ENCODE measurements around the gene ESD.

The ESD gene

GRCh38 chr13:46796515-46797474 is at the start of gene ESD:
TSS of gene ESD (minus strand) at chr13:46797161. CDS start at chr13:46791413, 5,748 bp downstream.
- Histone ChIP-seq H3K27ac (ENCODE audit: low read depth, low read length) (peak within 1 kb of the TSS; percentile 65), H3K27me3 (ENCODE audit: control insufficient read depth, low read length) (no peaks in the 10 kb centered on the region; the same call in 1 of the 2 replicates), H3K4me3 (ENCODE audit: low read length) (peak within 1 kb of the TSS; percentile 95), H3F3A (ENCODE audit: control insufficient read depth, insufficient read depth) (no peaks in the 10 kb centered on the region; the same call in 1 of the 2 replicates), H3K4me2 (ENCODE audit: low read length) (peak within 1 kb of the TSS; percentile 83), H4K20me1 (ENCODE audit: control insufficient read depth, insufficient read depth, low read depth, low read length) (no peaks in the 10 kb centered on the region), H3K9me3 (ENCODE audit: control insufficient read depth, insufficient read depth, low read length) (no peaks in the 10 kb centered on the region), H3K4me1 (ENCODE audit: control insufficient read depth, low read length) (peaks cover 27% of the 10 kb centered on the region), H3K36me3 (ENCODE audit: control insufficient read depth, low read length) (peaks cover 29% of the 10 kb centered on the region), H3K79me2 (ENCODE audit: control insufficient read depth, low read length) (peaks cover 40% of the 10 kb centered on the region), H3K9me2 (replicated peaks; ENCODE audit: control insufficient read depth, low read length) (no peaks in the 10 kb centered on the region)
- no peak for TF ChIP-seq EZH2phosphoT487 (IDR thresholded peaks at IDR 0.05; ENCODE audit: borderline replicate concordance, low read length)
- TF ChIP-seq CTCF (IDR thresholded peaks at IDR 0.05; ENCODE audit: low read depth, low read length, poor library complexity, severe bottlenecking): no peak

- H3K4me1 ChIP-seq (ENCODE audit: control insufficient read depth, low read length): no peaks in the 10 kb centered on the region
Observed at GRCh38 chr13:46846726-46847125, 49.8 kb upstream of the ESD start.

GRCh38 chr13:46845146-46845545 is 48.2 kb upstream of the ESD start:
- H3K36me3 ChIP-seq (ENCODE audit: control insufficient read depth, low read length): no peaks in the 10 kb centered on the region

More at GRCh38 chr13:46846726-46847125, 49.8 kb upstream of the ESD start:
- Histone ChIP-seq H3K27me3 (ENCODE audit: control insufficient read depth, low read length) (peaks cover 4% of the 10 kb centered on the region; the same call in 1 of the 2 replicates), H3K36me3 (ENCODE audit: control insufficient read depth, low read length) (no peaks in the 10 kb centered on the region), H3K27ac (ENCODE audit: low read depth, low read length) (no peak overlapping the region), H3F3A (ENCODE audit: control insufficient read depth, insufficient read depth) (no peaks in the 10 kb centered on the region), H3K9me3 (ENCODE audit: control insufficient read depth, insufficient read depth, low read length) (no peaks in the 10 kb centered on the region), H3K79me2 (ENCODE audit: control insufficient read depth, low read length) (no peaks in the 10 kb centered on the region), H3K4me3 (ENCODE audit: low read length) (no peak overlapping the region), H3K4me2 (ENCODE audit: low read length) (no peak overlapping the region), H4K20me1 (ENCODE audit: control insufficient read depth, insufficient read depth, low read depth, low read length) (no peaks in the 10 kb centered on the region), H3K9me2 (replicated peaks; ENCODE audit: control insufficient read depth, low read length) (no peaks in the 10 kb centered on the region)
- no peak for TF ChIP-seq EZH2phosphoT487 (IDR thresholded peaks at IDR 0.05; ENCODE audit: borderline replicate concordance, low read length)
- no peak for TF ChIP-seq CTCF (IDR thresholded peaks at IDR 0.05; ENCODE audit: low read depth, low read length, poor library complexity, severe bottlenecking)

More at GRCh38 chr13:46845146-46845545, 48.2 kb upstream of the ESD start:
- Histone ChIP-seq H3K79me2 (ENCODE audit: control insufficient read depth, low read length) (no peaks in the 10 kb centered on the region), H3K9me3 (ENCODE audit: control insufficient read depth, insufficient read depth, low read length) (no peaks in the 10 kb centered on the region), H3K4me2 (ENCODE audit: low read length) (no peak overlapping the region), H4K20me1 (ENCODE audit: control insufficient read depth, insufficient read depth, low read depth, low read length) (no peaks in the 10 kb centered on the region), H3K4me3 (ENCODE audit: low read length) (no peak overlapping the region), H3F3A (ENCODE audit: control insufficient read depth, insufficient read depth) (no peaks in the 10 kb centered on the region), H3K27me3 (ENCODE audit: control insufficient read depth, low read length) (peaks cover 5% of the 10 kb centered on the region; the same call in 1 of the 2 replicates), H3K27ac (ENCODE audit: low read depth, low read length) (no peak overlapping the region), H3K9me2 (replicated peaks; ENCODE audit: control insufficient read depth, low read length) (no peaks in the 10 kb centered on the region), H3K4me1 (ENCODE audit: control insufficient read depth, low read length) (no peaks in the 10 kb centered on the region)
- TF ChIP-seq EZH2phosphoT487 (IDR thresholded peaks at IDR 0.05; ENCODE audit: borderline replicate concordance, low read length) (no peak), CTCF (IDR thresholded peaks at IDR 0.05; ENCODE audit: low read depth, low read length, poor library complexity, severe bottlenecking) (no peak)
